Neural progenitor cell (in vitro differentiated cells): Measurements from ENCODE around the gene PCDHB3. TPM values are rescaled to one million over a fixed set of nuclear protein-coding genes. Genes with fewer than 3 reads are reported as not detected.
"Not testable (repeated sequence)": the region's sequence is repeated elsewhere in the genome, so short reads cannot be mapped to it uniquely, and the experiment has no call there.

ENCODE experiments used
- DNase-seq: peaks from one replicate; pipeline ENCODE4 v3.0.0-alpha.2; 2016; ENCODE audit warnings: low spot score
- H2AFZ ChIP-seq: fragments of 200-600 bp; sonication (generic); replicated peaks from 2 replicates; pipeline ENCODE4 v1.6.1; 2016; ENCODE audit warnings: antibody characterized with exemption
- H3F3A ChIP-seq: fragments of 200-600 bp; sonication (generic); 2 replicates; pipeline ENCODE4 v1.6.1; 2016; ENCODE audit warnings: antibody characterized with exemption, low read depth
- H3K27ac ChIP-seq: fragments of 200-600 bp; sonication (generic); 2 replicates; pipeline ENCODE4 v1.5.1; 2016; ENCODE audit warnings: mild to moderate bottlenecking
- H3K27me3 ChIP-seq: fragments of 200-600 bp; sonication (generic); 2 replicates; pipeline ENCODE4 v1.6.1; 2016; ENCODE audit warnings: mild to moderate bottlenecking, moderate library complexity
- H3K36me3 ChIP-seq: fragments of 200-600 bp; sonication (generic); 2 replicates; pipeline ENCODE4 v1.5.1; 2016
- H3K4me1 ChIP-seq: fragments of 200-600 bp; sonication (generic); 2 replicates; pipeline ENCODE4 v1.6.1; 2016; ENCODE audit warnings: mixed run types
- H3K4me2 ChIP-seq: fragments of 200-600 bp; sonication (generic); 2 replicates; pipeline ENCODE4 v1.6.1; 2016
- H3K4me3 ChIP-seq: fragments of 200-600 bp; sonication (generic); 2 replicates; pipeline ENCODE4 v1.5.1; 2016
- H3K79me2 ChIP-seq: fragments of 200-600 bp; sonication (generic); 2 replicates; pipeline ENCODE4 v1.6.1; 2016; ENCODE audit warnings: low read depth
- H3K9ac ChIP-seq: fragments of 200-600 bp; sonication (generic); 2 replicates; pipeline ENCODE4 v1.6.1; 2016
- H3K9me3 ChIP-seq: fragments of 200-600 bp; sonication (generic); 2 replicates; pipeline ENCODE4 v1.5.1; 2016; ENCODE audit warnings: low read depth
- H4K20me1 ChIP-seq: fragments of 200-600 bp; sonication (generic); 2 replicates; pipeline ENCODE4 v1.6.1; 2016; ENCODE audit warnings: low read depth
- H3K27ac Mint-ChIP-seq: 3 replicates; pipeline ENCODE4 v1.8.0; 2021; ENCODE audit warnings: mixed read lengths
- H3K27me3 Mint-ChIP-seq: 2 replicates; pipeline ENCODE4 v1.8.0; 2022; ENCODE audit warnings: low read depth, mild to moderate bottlenecking, inconsistent platforms, moderate library complexity, mixed read lengths; ENCODE audit not compliant: insufficient read depth
- H3K36me3 Mint-ChIP-seq: 3 replicates; pipeline ENCODE4 v1.8.0; 2021; ENCODE audit warnings: mixed read lengths
- H3K4me1 Mint-ChIP-seq: 3 replicates; pipeline ENCODE4 v1.8.0; 2021; ENCODE audit warnings: mixed read lengths
- H3K4me3 Mint-ChIP-seq: 3 replicates; pipeline ENCODE4 v1.8.0; 2021; ENCODE audit warnings: mild to moderate bottlenecking, moderate library complexity, mixed read lengths
- H3K9me3 Mint-ChIP-seq: 3 replicates; pipeline ENCODE4 v1.8.0; 2020; ENCODE audit warnings: mixed read lengths
- EZH2 ChIP-seq: fragments of 200-600 bp; sonication (generic); IDR thresholded peaks from 2 replicates; pipeline ENCODE4 v1.6.1; 2017; ENCODE audit warnings: antibody characterized with exemption, mild to moderate bottlenecking, moderate library complexity
- EZH2phosphoT487 ChIP-seq: fragments of 200-600 bp; sonication (generic); IDR thresholded peaks from 2 replicates; pipeline ENCODE4 v1.6.1; 2017; ENCODE audit warnings: antibody characterized with exemption
- total RNA-seq: library from RNA; depleted of rRNA; stranded (reverse); fragments of >200 nt; gene quantifications from 2 replicates; pipeline ENCODE4 v1.2.3, GENCODE V29; 2015; ENCODE audit warnings: low replicate concordance
- TF ChIP-seq, protein P1 (sequence below): fragments of 200-600 bp; sonication (generic); IDR thresholded peaks from 2 replicates; pipeline ENCODE4 v1.5.1; 2017; ENCODE audit warnings: antibody characterized with exemption, mild to moderate bottlenecking

Gene PCDHB3
- total RNA-seq, 1 donor from 2014 or later, result 5.6 TPM

DNA sequence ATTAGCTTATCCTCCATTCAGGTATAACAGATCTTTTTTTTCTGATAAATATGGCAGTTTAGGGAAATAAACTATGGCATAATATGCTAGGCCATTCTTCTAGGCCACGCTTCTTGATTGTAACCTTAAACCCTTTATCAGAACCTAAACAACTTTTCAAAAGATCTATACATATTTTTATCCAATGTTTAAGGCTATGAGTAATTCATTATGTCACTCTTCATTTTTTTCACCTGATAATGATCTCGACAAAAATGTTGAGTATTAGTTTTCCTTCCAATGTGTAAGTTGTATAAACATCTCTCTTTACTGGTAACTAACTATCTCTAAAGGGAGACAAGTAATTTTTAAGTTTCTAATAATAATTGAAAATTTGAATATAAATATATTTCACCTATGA is 19.0 kb downstream of the PCDHB3 start:
- Histone ChIP-seq H3K4me3 (no peak overlapping the region), H3K9ac (no peak overlapping the region), H3K9me3 (peaks cover 24% of the 10 kb centered on the region), H2AFZ (no peak overlapping the region), H3K36me3 (peaks cover 21% of the 10 kb centered on the region), H3K4me1 (no peaks in the 10 kb centered on the region), H4K20me1 (no peaks in the 10 kb centered on the region), H3F3A (no peaks in the 10 kb centered on the region), H3K27ac (no peak overlapping the region), H3K4me2 (no peak overlapping the region), H3K79me2 (no peaks in the 10 kb centered on the region), H3K27me3 (no peaks in the 10 kb centered on the region)
- no peak overlapping the region for H3K4me3 Mint-ChIP-seq
- H3K4me1 Mint-ChIP-seq, result no peaks in the 10 kb centered on the region
- no peak overlapping the region for H3K27ac Mint-ChIP-seq
- H3K27me3 Mint-ChIP-seq, result peaks cover 4% of the 10 kb centered on the region
- no peak for DNase-seq
- no peak for TF ChIP-seq EZH2phosphoT487
- TF ChIP-seq, protein P1, sequence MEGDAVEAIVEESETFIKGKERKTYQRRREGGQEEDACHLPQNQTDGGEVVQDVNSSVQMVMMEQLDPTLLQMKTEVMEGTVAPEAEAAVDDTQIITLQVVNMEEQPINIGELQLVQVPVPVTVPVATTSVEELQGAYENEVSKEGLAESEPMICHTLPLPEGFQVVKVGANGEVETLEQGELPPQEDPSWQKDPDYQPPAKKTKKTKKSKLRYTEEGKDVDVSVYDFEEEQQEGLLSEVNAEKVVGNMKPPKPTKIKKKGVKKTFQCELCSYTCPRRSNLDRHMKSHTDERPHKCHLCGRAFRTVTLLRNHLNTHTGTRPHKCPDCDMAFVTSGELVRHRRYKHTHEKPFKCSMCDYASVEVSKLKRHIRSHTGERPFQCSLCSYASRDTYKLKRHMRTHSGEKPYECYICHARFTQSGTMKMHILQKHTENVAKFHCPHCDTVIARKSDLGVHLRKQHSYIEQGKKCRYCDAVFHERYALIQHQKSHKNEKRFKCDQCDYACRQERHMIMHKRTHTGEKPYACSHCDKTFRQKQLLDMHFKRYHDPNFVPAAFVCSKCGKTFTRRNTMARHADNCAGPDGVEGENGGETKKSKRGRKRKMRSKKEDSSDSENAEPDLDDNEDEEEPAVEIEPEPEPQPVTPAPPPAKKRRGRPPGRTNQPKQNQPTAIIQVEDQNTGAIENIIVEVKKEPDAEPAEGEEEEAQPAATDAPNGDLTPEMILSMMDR, result no peak
- no peak for TF ChIP-seq EZH2
- H3K9me3 Mint-ChIP-seq, result peaks cover 46% of the 10 kb centered on the region
- peaks cover 11% of the 10 kb centered on the region for H3K36me3 Mint-ChIP-seq

DNA sequence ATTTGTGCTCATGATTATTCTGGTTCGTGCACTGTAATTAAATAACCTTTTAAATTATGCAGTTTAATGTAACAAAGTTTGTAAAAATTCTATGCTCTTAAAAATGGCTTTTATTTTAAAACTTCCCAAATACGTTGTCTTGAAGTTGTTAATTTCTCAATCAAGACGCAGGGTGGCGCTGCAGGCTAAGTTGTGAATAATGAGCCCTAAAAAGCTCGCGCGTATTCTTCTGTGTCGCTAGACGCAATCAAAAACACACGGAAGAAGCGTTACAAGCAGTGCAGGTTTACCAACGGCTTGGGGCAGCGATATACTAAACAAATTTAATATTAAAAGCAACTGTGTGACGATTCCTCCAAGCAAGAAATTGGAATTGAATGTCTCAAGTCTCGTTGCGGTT is 21.3 kb downstream of the PCDHB3 start, which contains the start of gene PCDHB4:
Gene PCDHB4, plus strand, starts transcription at position 256 of the 400 bp plus-strand sequence. CDS start 181 bp downstream, outside the sequence.
- peaks cover 13% of the 10 kb centered on the region for H3K36me3 Mint-ChIP-seq
- H3K27ac Mint-ChIP-seq, result no peak within 1 kb of the TSS
- H3F3A ChIP-seq, result no peaks in the 10 kb centered on the region
- no peaks in the 10 kb centered on the region for H3K4me1 Mint-ChIP-seq
- no peak within 1 kb of the TSS for H3K4me3 ChIP-seq
- no peak within 1 kb of the TSS for H3K4me2 ChIP-seq
- no peak for TF ChIP-seq EZH2
- TF ChIP-seq, protein P1, result peak; percentile 44
- TF ChIP-seq EZH2phosphoT487, result no peak
- H3K27ac ChIP-seq, result no peak within 1 kb of the TSS
- no peaks in the 10 kb centered on the region for H3K79me2 ChIP-seq
- no peak within 1 kb of the TSS for H3K4me3 Mint-ChIP-seq
- peaks cover 7% of the 10 kb centered on the region for H3K36me3 ChIP-seq
- no peak within 1 kb of the TSS for H3K9ac ChIP-seq
- peak; percentile 25 for DNase-seq
- H3K27me3 Mint-ChIP-seq, result peaks cover 4% of the 10 kb centered on the region
- H3K27me3 ChIP-seq, result no peaks in the 10 kb centered on the region
- no peaks in the 10 kb centered on the region for H4K20me1 ChIP-seq
- H3K9me3 Mint-ChIP-seq, result peaks cover 32% of the 10 kb centered on the region
- H3K9me3 ChIP-seq, result peaks cover 5% of the 10 kb centered on the region
- no peak within 1 kb of the TSS for H2AFZ ChIP-seq
- H3K4me1 ChIP-seq, result no peaks in the 10 kb centered on the region

DNA sequence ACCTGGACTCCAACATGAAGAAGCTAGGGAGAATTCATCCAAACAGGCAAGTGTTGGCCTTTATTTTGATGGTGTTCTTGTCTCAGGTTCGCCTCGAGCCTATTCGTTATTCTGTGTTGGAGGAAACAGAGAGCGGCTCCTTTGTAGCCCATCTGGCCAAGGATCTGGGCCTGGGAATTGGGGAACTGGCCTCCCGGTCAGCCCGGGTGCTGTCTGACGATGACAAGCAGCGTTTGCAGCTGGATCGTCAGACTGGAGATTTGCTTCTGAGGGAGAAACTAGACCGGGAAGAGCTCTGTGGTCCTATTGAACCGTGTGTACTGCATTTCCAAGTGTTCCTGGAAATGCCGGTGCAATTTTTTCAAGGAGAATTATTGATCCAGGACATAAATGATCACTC is 21.7 kb downstream of the PCDHB3 start:
- no peak overlapping the region for H3K4me3 Mint-ChIP-seq

DNA sequence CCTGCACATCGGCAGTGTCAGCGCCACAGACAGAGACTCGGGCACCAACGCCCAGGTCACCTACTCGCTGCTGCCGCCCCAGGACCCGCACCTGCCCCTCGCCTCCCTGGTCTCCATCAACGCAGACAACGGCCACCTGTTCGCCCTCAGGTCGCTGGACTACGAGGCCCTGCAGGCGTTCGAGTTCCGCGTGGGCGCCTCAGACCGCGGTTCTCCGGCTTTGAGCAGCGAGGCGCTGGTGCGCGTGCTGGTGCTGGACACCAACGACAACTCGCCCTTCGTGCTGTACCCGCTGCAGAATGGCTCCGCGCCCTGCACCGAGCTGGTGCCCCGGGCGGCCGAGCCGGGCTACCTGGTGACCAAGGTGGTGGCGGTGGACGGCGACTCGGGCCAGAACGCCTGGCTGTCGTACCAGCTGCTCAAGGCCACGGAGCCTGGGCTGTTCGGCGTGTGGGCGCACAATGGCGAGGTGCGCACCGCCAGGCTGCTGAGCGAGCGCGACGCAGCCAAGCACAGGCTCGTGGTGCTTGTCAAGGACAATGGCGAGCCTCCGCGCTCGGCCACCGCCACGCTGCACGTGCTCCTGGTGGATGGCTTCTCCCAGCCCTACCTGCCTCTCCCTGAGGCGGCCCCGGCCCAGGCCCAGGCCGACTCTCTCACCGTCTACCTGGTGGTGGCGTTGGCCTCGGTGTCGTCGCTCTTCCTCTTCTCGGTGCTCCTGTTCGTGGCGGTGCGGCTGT is 23.3 kb downstream of the PCDHB3 start:
- H3F3A ChIP-seq, H3K27ac ChIP-seq, H3K27ac Mint-ChIP-seq, H3K36me3 ChIP-seq, H3K4me2 ChIP-seq, H3K4me3 ChIP-seq, DNase-seq, H4K20me1 ChIP-seq, H3K9me3 ChIP-seq, H2AFZ ChIP-seq, H3K79me2 ChIP-seq, H3K4me3 Mint-ChIP-seq, H3K27me3 ChIP-seq, H3K4me1 Mint-ChIP-seq, H3K9ac ChIP-seq, H3K27me3 Mint-ChIP-seq, H3K4me1 ChIP-seq: not testable (repeated sequence)
- Mint-ChIP-seq H3K36me3 (peaks cover 13% of the 10 kb centered on the region), H3K9me3 (peaks cover 24% of the 10 kb centered on the region)

More for the DNA sequence above, 21.7 kb downstream of the PCDHB3 start:
- Histone ChIP-seq H3K36me3 (peaks cover 6% of the 10 kb centered on the region), H3F3A (no peaks in the 10 kb centered on the region), H3K27ac (no peak overlapping the region), H4K20me1 (no peaks in the 10 kb centered on the region), H2AFZ (no peak overlapping the region), H3K79me2 (no peaks in the 10 kb centered on the region), H3K27me3 (no peaks in the 10 kb centered on the region), H3K4me1 (no peaks in the 10 kb centered on the region), H3K4me3 (no peak overlapping the region), H3K9me3 (peaks cover 1% of the 10 kb centered on the region), H3K4me2 (no peak overlapping the region), H3K9ac (no peak overlapping the region)
- DNase-seq, result no peak
- Mint-ChIP-seq H3K27ac (no peak overlapping the region), H3K27me3 (peaks cover 4% of the 10 kb centered on the region), H3K9me3 (peaks cover 29% of the 10 kb centered on the region), H3K36me3 (peaks cover 13% of the 10 kb centered on the region), H3K4me1 (no peaks in the 10 kb centered on the region)
- TF ChIP-seq EZH2phosphoT487 (no peak), EZH2 (no peak)
- TF ChIP-seq, protein P1, result no peak
